ENCODE data around the gene TRAPPC11. TPM values are rescaled to one million over a fixed set of nuclear protein-coding genes. Genes with fewer than 3 reads are reported as not detected.

The TRAPPC11 gene
- total and polyA plus RNA-seq, 4 donors: 7.6 to 27.9 (median 14.9) TPM

DNA sequence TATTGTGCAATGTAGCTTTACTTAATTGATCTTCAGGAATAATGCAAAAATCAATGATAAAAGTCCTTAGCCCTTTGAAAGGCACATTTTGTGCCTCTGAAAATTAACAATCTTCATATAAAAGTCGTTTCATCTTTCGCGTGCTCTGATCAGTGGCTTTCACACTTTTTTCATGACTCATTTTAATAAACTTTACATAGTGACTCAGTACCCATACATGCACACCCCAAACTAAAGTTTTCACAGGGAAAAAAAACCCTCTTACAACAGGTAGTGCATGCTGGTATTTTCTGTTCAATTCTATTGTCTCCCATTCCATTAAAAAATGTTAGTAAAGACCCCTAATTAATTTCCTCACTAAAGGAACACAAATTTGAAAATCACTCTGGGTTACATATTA lies 21.6 kb upstream of the TRAPPC11 start:
- Histone ChIP-seq H3K4me1 (ENCODE audit: control insufficient read depth in 4 of 4, insufficient read depth in 4 of 4, low read length in 3 of 4) (peaks cover 4 to 12% (median 9%) of the 10 kb centered on the region in 4 donors), H3K9me3 (ENCODE audit: control insufficient read depth in 4 of 4, low read length in 3 of 4) (no peaks in the 10 kb centered on the region), H3K9ac (ENCODE audit: low read depth in 1 of 2, low read length in 2 of 2) (no peak overlapping the region), H3K36me3 (ENCODE audit: control insufficient read depth in 4 of 4, insufficient read depth in 3 of 4, low read depth in 1 of 4, low read length in 3 of 4) (peaks cover 0 to under 1% (median 0%) of the 10 kb centered on the region in 4 donors), H3K4me3 (ENCODE audit: low read depth in 1 of 3, low read length in 3 of 3) (no peak overlapping the region), H3K27me3 (ENCODE audit: control insufficient read depth in 4 of 4, insufficient read depth in 4 of 4, low read length in 3 of 4) (no peaks in the 10 kb centered on the region), H3K27ac (ENCODE audit: low read depth in 1 of 2, low read length in 2 of 2) (no peak overlapping the region)
- DNase-seq (ENCODE audit: low spot score): no peak
- WGBS: 30% methylated on average over 3 of the region's 3 CpGs
- TF ChIP-seq RAD21 (IDR thresholded peaks at IDR 0.05) (no peak), EGR1 (IDR thresholded peaks at IDR 0.05; ENCODE audit: low read depth in 2 of 2) (no peak), HNF4G (IDR thresholded peaks at IDR 0.05) (no peak), NR2F2 (IDR thresholded peaks at IDR 0.05) (no peak), FOXA1 (IDR thresholded peaks at IDR 0.05) (no peak), HNF4A (conservative IDR thresholded peaks at IDR 0.05) (no peak), SP1 (IDR thresholded peaks at IDR 0.05) (no peak), RXRA (IDR thresholded peaks at IDR 0.05) (no peak), GABPA (IDR thresholded peaks at IDR 0.05 in 1 of 2, conservative IDR thresholded peaks at IDR 0.05 in 1 of 2) (no peak), JUND (IDR thresholded peaks at IDR 0.05) (no peak), YY1 (IDR thresholded peaks at IDR 0.05) (no peak)
- TF ChIP-seq, protein P1, sequence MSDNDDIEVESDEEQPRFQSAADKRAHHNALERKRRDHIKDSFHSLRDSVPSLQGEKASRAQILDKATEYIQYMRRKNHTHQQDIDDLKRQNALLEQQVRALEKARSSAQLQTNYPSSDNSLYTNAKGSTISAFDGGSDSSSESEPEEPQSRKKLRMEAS (IDR thresholded peaks at IDR 0.05): no peak
- TF ChIP-seq, protein P2, sequence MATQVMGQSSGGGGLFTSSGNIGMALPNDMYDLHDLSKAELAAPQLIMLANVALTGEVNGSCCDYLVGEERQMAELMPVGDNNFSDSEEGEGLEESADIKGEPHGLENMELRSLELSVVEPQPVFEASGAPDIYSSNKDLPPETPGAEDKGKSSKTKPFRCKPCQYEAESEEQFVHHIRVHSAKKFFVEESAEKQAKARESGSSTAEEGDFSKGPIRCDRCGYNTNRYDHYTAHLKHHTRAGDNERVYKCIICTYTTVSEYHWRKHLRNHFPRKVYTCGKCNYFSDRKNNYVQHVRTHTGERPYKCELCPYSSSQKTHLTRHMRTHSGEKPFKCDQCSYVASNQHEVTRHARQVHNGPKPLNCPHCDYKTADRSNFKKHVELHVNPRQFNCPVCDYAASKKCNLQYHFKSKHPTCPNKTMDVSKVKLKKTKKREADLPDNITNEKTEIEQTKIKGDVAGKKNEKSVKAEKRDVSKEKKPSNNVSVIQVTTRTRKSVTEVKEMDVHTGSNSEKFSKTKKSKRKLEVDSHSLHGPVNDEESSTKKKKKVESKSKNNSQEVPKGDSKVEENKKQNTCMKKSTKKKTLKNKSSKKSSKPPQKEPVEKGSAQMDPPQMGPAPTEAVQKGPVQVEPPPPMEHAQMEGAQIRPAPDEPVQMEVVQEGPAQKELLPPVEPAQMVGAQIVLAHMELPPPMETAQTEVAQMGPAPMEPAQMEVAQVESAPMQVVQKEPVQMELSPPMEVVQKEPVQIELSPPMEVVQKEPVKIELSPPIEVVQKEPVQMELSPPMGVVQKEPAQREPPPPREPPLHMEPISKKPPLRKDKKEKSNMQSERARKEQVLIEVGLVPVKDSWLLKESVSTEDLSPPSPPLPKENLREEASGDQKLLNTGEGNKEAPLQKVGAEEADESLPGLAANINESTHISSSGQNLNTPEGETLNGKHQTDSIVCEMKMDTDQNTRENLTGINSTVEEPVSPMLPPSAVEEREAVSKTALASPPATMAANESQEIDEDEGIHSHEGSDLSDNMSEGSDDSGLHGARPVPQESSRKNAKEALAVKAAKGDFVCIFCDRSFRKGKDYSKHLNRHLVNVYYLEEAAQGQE (IDR thresholded peaks at IDR 0.05): no peak
- TF ChIP-seq, protein P3, sequence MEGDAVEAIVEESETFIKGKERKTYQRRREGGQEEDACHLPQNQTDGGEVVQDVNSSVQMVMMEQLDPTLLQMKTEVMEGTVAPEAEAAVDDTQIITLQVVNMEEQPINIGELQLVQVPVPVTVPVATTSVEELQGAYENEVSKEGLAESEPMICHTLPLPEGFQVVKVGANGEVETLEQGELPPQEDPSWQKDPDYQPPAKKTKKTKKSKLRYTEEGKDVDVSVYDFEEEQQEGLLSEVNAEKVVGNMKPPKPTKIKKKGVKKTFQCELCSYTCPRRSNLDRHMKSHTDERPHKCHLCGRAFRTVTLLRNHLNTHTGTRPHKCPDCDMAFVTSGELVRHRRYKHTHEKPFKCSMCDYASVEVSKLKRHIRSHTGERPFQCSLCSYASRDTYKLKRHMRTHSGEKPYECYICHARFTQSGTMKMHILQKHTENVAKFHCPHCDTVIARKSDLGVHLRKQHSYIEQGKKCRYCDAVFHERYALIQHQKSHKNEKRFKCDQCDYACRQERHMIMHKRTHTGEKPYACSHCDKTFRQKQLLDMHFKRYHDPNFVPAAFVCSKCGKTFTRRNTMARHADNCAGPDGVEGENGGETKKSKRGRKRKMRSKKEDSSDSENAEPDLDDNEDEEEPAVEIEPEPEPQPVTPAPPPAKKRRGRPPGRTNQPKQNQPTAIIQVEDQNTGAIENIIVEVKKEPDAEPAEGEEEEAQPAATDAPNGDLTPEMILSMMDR (IDR thresholded peaks at IDR 0.05; ENCODE audit: low read depth, low read length, missing input control): no peak
- TF ChIP-seq, protein P4, sequence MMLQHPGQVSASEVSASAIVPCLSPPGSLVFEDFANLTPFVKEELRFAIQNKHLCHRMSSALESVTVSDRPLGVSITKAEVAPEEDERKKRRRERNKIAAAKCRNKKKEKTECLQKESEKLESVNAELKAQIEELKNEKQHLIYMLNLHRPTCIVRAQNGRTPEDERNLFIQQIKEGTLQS (IDR thresholded peaks at IDR 0.05): no peak
- TF ChIP-seq, protein P5, sequence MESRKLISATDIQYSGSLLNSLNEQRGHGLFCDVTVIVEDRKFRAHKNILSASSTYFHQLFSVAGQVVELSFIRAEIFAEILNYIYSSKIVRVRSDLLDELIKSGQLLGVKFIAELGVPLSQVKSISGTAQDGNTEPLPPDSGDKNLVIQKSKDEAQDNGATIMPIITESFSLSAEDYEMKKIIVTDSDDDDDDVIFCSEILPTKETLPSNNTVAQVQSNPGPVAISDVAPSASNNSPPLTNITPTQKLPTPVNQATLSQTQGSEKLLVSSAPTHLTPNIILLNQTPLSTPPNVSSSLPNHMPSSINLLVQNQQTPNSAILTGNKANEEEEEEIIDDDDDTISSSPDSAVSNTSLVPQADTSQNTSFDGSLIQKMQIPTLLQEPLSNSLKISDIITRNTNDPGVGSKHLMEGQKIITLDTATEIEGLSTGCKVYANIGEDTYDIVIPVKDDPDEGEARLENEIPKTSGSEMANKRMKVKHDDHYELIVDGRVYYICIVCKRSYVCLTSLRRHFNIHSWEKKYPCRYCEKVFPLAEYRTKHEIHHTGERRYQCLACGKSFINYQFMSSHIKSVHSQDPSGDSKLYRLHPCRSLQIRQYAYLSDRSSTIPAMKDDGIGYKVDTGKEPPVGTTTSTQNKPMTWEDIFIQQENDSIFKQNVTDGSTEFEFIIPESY (IDR thresholded peaks at IDR 0.05): no peak

DNA sequence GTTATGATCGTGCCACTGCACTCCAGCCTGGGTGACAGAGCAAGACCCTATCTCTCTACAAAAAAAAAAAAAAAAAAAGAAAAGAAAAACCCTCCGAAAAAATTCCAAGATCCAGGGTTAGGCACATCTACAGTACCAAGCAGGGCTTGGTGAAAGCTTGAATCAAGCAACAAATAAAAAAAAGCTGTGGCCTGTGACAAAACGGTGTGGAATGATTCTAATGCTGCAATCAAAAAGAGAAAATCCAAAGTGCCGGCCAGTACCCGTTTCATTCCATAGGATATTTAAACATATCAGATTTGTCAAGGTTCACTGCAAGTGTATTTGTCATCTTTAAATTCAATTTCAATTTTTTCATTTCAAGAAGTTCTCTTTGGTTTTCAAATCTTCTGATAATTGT lies 20.7 kb upstream of the TRAPPC11 start:
- Histone ChIP-seq H3K36me3 (ENCODE audit: control insufficient read depth in 4 of 4, insufficient read depth in 3 of 4, low read depth in 1 of 4, low read length in 3 of 4) (peaks cover 0 to 2% (median 0%) of the 10 kb centered on the region in 4 donors), H3K9ac (ENCODE audit: low read depth in 1 of 2, low read length in 2 of 2) (no peak overlapping the region), H3K27ac (ENCODE audit: low read depth in 1 of 2, low read length in 2 of 2) (no peak overlapping the region), H3K9me3 (ENCODE audit: control insufficient read depth in 4 of 4, low read length in 3 of 4) (no peaks in the 10 kb centered on the region), H3K4me1 (ENCODE audit: control insufficient read depth in 4 of 4, insufficient read depth in 4 of 4, low read length in 3 of 4) (peaks cover 4 to 12% (median 9%) of the 10 kb centered on the region in 4 donors), H3K4me3 (ENCODE audit: low read depth in 1 of 3, low read length in 3 of 3) (no peak overlapping the region), H3K27me3 (ENCODE audit: control insufficient read depth in 4 of 4, insufficient read depth in 4 of 4, low read length in 3 of 4) (no peaks in the 10 kb centered on the region)
- 94% methylated on average over 5 of the region's 5 CpGs for WGBS
- TF ChIP-seq FOXA2 (IDR thresholded peaks at IDR 0.05): no peak
- TF ChIP-seq NR2F2 (IDR thresholded peaks at IDR 0.05): no peak
- TF ChIP-seq, protein P1 (IDR thresholded peaks at IDR 0.05): no peak
- no peak for TF ChIP-seq TAF1 (conservative IDR thresholded peaks at IDR 0.05)
- TF ChIP-seq, protein P4 (IDR thresholded peaks at IDR 0.05): no peak
- no peak for TF ChIP-seq JUND (IDR thresholded peaks at IDR 0.05)
- TF ChIP-seq SP1 (IDR thresholded peaks at IDR 0.05): no peak
- no peak for TF ChIP-seq YY1 (IDR thresholded peaks at IDR 0.05)
- TF ChIP-seq, protein P3 (IDR thresholded peaks at IDR 0.05; ENCODE audit: low read depth, low read length, missing input control): no peak
- TF ChIP-seq GABPA (IDR thresholded peaks at IDR 0.05 in 1 of 2, conservative IDR thresholded peaks at IDR 0.05 in 1 of 2): no peak
- DNase-seq (ENCODE audit: low spot score): no peak

Measured in liver (tissue), 9 donors.